Prostate gland (tissue), 2 donors: ENCODE measurements around the gene MAPK8IP1.

Experiments used
- POLR2AphosphoS5 ChIP-seq: sonication (generic); formaldehyde crosslinking; IDR thresholded peaks from one replicate; pipeline ENCODE4 v1.6.1; 2017; ENCODE audit warnings: antibody characterized with exemption
- TF ChIP-seq, protein P1 (sequence below), 4 experiments: fragments of 200-600 bp in 2 of 4; fragments of 450-650 bp in 2 of 4; sonication (generic) in 2 of 4; IDR thresholded peaks; 1 replicate in 3 of 4; 2 replicates in 1 of 4; pipeline ENCODE4 v1.5.1; 2016 to 2019; ENCODE audit warnings: antibody characterized with exemption in 4 of 4, mild to moderate bottlenecking in 2 of 4, moderate library complexity in 2 of 4

- TF ChIP-seq, protein P1, sequence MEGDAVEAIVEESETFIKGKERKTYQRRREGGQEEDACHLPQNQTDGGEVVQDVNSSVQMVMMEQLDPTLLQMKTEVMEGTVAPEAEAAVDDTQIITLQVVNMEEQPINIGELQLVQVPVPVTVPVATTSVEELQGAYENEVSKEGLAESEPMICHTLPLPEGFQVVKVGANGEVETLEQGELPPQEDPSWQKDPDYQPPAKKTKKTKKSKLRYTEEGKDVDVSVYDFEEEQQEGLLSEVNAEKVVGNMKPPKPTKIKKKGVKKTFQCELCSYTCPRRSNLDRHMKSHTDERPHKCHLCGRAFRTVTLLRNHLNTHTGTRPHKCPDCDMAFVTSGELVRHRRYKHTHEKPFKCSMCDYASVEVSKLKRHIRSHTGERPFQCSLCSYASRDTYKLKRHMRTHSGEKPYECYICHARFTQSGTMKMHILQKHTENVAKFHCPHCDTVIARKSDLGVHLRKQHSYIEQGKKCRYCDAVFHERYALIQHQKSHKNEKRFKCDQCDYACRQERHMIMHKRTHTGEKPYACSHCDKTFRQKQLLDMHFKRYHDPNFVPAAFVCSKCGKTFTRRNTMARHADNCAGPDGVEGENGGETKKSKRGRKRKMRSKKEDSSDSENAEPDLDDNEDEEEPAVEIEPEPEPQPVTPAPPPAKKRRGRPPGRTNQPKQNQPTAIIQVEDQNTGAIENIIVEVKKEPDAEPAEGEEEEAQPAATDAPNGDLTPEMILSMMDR (IDR thresholded peaks at IDR 0.05), result no peak
- no peak for TF ChIP-seq POLR2AphosphoS5
Observed at GRCh38 chr11:45925550-45925949, 40.1 kb downstream of the MAPK8IP1 start.
